HG03378 (cell line): ENCODE data around the gene SFXN3.

Experiments used
- ATAC-seq: cut with Tn5 transposase; IDR thresholded peaks from one replicate; pipeline ENCODE4 v1.9.1; 2021; ENCODE audit warnings: mild to moderate bottlenecking, moderate library complexity; ENCODE audit not compliant: unreplicated experiment

Gene SFXN3

GRCh38 chr10:100999742-101000126 lies 31.3 kb upstream of the SFXN3 start, which contains the start of gene LZTS2:
Gene LZTS2, plus strand, starts transcription at chr10:100999808. Its CDS starts 2,731 bp downstream, at chr10:101002539.
- ATAC-seq, result no peak

- ATAC-seq, result no peak
These were observed 30.7 kb upstream of the SFXN3 start for GRCh38 chr10:101000127-101000914.

GRCh38 chr10:101000915-101001658 lies 29.9 kb upstream of the SFXN3 start:
- ATAC-seq, result no peak

DNA sequence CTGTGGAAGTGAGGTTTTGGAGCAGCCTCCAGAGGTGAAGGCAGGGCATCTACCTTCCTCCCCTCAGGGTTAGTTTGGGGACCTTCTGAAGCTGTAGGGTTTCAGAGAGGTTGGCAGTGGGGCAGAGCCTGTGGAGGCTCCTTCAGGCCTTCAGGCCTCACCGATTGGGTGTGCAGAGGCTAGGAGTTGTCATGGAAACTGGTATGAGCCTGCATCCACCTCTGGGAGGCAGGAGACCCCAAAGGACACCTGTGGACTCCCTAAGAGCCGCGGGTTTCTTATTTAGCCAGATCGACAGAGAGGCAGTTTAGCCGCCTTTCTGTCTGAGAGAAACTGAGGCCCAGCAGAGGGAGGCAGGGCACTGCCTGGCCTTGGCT lies 29.4 kb upstream of the SFXN3 start:
- no peak for ATAC-seq

DNA sequence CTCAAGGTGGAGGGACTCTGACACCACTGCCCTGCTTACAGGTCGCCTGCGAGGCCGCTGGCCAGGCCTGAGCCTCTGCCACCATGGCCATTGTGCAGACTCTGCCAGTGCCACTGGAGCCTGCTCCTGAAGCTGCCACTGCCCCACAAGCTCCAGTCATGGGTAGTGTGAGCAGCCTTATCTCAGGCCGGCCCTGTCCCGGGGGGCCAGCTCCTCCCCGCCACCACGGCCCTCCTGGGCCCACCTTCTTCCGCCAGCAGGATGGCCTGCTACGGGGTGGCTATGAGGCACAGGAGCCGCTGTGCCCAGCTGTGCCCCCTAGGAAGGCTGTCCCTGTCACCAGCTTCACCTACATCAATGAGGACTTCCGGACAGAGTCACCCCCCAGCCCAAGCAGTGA lies 28.6 kb upstream of the SFXN3 start:
- ATAC-seq, result no peak

DNA sequence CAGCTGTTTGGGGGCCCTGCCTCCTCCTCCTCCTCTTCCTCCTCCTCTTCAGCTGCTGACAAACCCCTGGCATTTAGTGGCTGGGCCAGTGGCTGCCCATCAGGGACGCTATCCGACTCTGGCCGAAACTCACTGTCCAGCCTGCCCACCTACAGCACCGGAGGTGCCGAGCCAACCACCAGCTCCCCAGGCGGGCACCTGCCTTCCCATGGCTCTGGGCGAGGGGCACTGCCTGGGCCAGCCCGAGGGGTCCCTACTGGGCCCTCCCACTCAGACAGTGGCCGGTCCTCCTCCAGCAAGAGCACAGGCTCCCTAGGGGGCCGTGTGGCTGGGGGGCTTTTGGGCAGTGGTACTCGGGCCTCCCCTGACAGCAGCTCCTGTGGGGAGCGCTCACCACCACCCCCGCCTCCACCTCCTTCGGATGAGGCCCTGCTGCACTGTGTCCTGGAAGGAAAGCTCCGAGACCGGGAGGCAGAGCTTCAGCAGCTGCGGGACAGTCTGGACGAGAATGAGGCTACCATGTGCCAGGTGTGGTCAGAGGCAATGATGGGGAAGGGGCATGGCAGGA lies 27.3 kb upstream of the SFXN3 start:
- no peak for ATAC-seq

GRCh38 chr10:101005361-101005760 lies 25.7 kb upstream of the SFXN3 start:
- no peak for ATAC-seq

GRCh38 chr10:101005869-101006567 lies 25.0 kb upstream of the SFXN3 start:
- no peak for ATAC-seq

- ATAC-seq, result no peak
These were observed 24.4 kb upstream of the SFXN3 start for GRCh38 chr10:101006593-101007098.

GRCh38 chr10:101007099-101007711 lies 23.8 kb upstream of the SFXN3 start:
- no peak for ATAC-seq

- ATAC-seq, result no peak
These were observed 22.9 kb upstream of the SFXN3 start for GRCh38 chr10:101007915-101008822.

- ATAC-seq, result no peak
These were observed 22.1 kb upstream of the SFXN3 start for GRCh38 chr10:101008823-101009423.

DNA sequence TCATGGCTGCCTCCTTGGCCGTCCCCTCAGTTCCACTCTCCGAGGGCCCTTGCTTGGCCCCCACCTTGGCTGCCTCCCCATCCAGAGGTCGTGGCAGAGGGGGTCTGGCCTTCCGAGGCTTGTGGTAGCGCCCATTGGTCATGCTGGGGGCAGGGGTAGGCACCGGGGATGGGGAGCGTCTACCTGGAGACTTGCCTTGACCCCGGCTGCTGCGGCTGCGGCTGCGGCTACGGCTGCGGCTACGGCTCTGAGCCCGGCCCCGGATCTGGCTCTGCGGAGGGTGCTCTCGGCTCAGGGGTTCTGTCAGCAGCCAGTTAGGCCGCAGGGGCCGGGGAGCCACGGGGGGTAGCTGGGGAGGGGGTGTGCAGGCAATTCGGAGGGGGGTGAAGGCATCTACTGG lies 20.7 kb upstream of the SFXN3 start:
- ATAC-seq, result no peak

DNA sequence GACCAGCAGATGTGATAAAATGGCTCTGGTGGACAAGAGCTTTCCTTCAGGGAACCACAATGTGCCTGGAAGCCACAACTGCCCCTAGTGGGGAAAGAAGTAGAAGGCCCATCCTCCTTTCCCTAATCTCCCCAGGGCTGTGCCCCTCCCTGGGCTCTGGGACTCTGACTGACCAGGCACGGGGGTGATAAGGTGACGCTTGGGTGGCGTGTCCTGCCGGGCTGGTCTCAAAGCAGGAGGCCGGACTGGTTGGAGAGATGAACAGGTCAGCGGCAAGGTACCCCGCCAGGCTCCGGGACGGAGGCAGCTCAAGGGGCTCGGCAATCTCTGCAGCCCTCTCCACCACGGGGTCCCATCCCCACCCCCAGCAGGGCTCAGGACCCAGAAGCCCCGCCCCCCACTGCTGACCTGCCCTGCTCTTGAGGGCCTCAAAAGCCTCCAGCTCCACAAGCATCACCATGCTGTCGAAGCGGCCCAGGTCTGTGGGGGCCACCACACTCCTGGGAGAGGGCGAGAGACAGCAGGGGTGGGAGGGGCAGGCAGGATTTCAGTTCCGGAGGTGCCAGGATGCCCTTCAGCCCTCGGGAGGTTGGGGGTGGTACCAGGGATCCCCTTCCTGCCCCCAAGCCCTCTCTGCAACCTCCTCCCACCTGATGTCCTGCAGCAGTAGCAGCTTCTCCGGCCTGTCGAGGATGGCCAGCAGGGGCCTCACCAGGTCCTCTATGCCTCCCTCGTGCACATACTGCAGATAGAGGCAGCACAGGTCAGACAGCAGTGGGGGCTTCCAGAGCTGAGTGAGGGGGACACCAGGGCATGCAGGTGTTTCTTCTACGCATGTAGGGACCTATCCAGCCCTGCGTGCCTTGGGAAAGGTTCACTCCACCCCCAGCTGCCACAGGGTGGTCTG lies 19.3 kb upstream of the SFXN3 start:
- no peak for ATAC-seq

GRCh38 chr10:101012525-101013364 lies 18.3 kb upstream of the SFXN3 start:
- ATAC-seq, result peak; percentile 81

DNA sequence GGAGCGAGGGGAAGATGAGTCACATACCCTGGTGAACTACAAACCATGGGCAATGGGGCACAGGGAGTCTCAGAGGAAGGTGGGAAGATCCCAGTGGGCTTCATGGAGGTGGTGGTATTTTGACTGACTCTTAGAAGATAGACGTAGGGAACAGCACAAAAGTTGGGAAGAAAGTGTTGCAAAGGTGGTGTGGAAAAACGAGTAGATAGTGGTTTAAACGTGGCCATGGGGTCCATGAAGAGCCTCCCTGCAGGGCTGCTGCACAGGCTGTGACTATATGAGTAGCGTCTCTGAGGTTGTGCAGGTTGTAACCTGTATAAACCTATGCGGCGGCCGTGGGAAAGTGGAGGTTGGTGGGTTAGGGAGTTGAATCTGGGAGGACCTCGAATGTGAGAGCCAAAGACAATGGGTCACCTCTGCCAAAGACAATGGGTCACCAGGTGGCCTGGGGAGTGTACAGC lies 17.6 kb upstream of the SFXN3 start:
- no peak for ATAC-seq

- ATAC-seq, result no peak
These were observed 16.7 kb upstream of the SFXN3 start for GRCh38 chr10:101014230-101014884.
